ENCODE measurements around the gene ADARB2.
"Not testable (repeated sequence)": the region's sequence is repeated elsewhere in the genome, so short reads cannot be mapped to it uniquely, and the experiment has no call there.

ADARB2 gene

DNA sequence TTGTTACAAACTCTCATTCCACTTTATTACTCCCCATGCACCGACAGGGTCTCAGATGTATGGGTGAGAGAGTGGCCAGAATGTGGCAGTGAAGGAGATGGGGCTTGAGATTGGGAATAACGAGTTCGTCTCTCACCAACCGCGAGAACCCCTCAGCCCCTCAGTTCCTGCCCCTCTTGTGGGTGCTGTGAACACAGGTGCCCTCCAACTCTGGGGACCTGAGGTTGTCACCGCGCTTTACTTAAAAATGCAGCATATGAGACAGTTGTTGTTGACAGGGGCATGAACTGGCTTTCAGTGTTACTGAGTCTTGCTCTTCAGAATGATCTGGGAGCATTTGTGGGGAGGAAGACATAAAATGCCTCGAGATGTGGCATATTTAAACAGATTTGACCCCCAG lies 391.1 kb downstream of the ADARB2 start:
- DNase-seq (ENCODE audit: low spot score): no peak
- in situ Hi-C loops (cut with MboI; ENCODE audit: low pct_unique_long_range_greater_than_20kb, low sequenced_read_pairs, unreplicated experiment): no loop called here
- TF ChIP-seq, protein P1, sequence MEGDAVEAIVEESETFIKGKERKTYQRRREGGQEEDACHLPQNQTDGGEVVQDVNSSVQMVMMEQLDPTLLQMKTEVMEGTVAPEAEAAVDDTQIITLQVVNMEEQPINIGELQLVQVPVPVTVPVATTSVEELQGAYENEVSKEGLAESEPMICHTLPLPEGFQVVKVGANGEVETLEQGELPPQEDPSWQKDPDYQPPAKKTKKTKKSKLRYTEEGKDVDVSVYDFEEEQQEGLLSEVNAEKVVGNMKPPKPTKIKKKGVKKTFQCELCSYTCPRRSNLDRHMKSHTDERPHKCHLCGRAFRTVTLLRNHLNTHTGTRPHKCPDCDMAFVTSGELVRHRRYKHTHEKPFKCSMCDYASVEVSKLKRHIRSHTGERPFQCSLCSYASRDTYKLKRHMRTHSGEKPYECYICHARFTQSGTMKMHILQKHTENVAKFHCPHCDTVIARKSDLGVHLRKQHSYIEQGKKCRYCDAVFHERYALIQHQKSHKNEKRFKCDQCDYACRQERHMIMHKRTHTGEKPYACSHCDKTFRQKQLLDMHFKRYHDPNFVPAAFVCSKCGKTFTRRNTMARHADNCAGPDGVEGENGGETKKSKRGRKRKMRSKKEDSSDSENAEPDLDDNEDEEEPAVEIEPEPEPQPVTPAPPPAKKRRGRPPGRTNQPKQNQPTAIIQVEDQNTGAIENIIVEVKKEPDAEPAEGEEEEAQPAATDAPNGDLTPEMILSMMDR (IDR thresholded peaks at IDR 0.05; ENCODE audit: extremely low read depth, insufficient read depth, missing control alignments): no peak

DNA sequence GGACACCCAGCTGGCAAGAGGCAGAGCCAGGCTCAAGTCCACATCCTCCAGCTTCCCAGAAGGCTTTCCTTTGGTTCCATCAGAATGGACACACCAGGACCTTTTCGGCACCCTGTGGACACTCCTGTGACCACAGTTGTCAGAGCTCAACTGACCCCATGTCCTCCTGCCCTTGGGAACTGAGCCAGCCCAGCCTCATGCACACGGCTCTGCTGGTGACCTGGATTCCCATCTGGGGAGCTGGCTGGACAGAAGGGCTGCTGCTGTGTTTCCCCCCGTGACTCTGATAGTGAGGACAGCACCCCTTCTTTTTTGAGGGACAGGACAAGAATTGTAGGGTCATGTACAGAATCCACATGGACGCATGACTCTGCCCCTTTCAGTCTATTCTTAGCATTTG lies 392.0 kb downstream of the ADARB2 start:
- in situ Hi-C loops (cut with MboI; ENCODE audit: low pct_unique_long_range_greater_than_20kb, low sequenced_read_pairs, unreplicated experiment): no loop called here
- DNase-seq (ENCODE audit: low spot score): no peak
- TF ChIP-seq, protein P1 (IDR thresholded peaks at IDR 0.05; ENCODE audit: extremely low read depth, insufficient read depth, missing control alignments): no peak

DNA sequence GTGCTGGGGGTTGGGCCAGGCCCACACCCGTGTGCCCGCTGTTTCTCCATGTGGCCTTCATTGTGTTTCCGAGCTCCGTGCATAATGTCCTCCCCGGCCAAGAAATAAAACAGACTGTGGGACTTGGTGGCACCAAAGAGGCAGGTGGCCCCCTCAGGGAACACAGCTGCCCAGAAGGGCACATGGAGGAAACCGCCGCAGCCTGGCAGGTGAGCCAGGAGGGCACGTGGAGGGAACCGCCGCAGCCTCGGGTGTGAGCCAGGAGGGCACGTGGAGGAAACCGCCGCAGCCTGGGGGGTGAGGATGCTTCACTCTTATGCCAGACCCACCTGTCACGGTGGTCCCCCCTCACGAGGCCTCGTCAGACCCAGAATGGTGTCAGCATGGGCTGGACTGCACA lies 392.5 kb downstream of the ADARB2 start:
- no peak for DNase-seq (ENCODE audit: low spot score)

DNA sequence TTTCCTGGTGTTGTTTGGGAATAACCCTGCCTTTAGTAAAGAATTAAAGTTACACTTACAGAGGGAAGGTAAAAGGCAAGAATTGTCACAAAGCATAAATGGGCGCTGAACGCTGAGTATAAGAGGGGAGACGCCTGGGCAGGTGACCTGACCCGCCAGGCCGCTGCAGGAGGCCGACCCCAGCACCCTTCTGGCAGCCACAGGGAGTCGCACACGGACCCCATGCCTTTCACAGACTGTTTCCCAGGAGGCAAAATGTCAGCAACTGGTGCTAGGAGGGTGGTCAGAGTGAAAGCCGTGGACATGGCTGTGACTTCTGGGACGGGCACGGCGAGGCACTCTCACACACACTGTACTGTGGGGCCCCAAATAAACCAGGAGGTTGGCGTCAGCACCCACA lies 392.9 kb downstream of the ADARB2 start:
- TF ChIP-seq, protein P1 (IDR thresholded peaks at IDR 0.05; ENCODE audit: extremely low read depth, insufficient read depth, missing control alignments): no peak
- no peak for DNase-seq (ENCODE audit: low spot score)

More for the DNA sequence above, 392.5 kb downstream of the ADARB2 start:
- in situ Hi-C loops (cut with MboI; ENCODE audit: low pct_unique_long_range_greater_than_20kb, low sequenced_read_pairs, unreplicated experiment): no loop called here
- TF ChIP-seq, protein P1 (IDR thresholded peaks at IDR 0.05; ENCODE audit: extremely low read depth, insufficient read depth, missing control alignments): no peak

DNA sequence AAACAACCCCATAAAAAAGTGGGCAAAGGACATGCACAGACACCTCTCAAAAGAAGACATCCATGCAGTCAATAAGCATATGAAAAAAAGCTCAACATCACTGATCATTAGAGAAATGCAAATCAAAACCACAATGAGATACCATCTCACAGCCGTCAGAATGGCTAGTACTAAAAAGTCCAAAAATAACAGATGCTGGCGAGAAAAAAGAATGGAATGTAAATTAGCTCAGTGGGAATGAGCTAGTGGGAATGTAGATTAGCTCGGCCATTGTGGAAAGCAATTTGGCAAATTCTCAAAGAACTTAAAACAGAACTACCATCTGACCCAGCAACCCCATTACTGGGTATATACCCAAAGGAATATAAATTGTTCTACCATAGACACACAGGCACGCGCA lies 394.1 kb downstream of the ADARB2 start:
- DNase-seq (ENCODE audit: low spot score): no peak
- in situ Hi-C loops (cut with MboI; ENCODE audit: low pct_unique_long_range_greater_than_20kb, low sequenced_read_pairs, unreplicated experiment): no loop called here
- TF ChIP-seq, protein P1 (IDR thresholded peaks at IDR 0.05; ENCODE audit: extremely low read depth, insufficient read depth, missing control alignments): no peak

More for the DNA sequence above, 392.9 kb downstream of the ADARB2 start:
- in situ Hi-C loops (cut with MboI; ENCODE audit: low pct_unique_long_range_greater_than_20kb, low sequenced_read_pairs, unreplicated experiment): no loop called here

DNA sequence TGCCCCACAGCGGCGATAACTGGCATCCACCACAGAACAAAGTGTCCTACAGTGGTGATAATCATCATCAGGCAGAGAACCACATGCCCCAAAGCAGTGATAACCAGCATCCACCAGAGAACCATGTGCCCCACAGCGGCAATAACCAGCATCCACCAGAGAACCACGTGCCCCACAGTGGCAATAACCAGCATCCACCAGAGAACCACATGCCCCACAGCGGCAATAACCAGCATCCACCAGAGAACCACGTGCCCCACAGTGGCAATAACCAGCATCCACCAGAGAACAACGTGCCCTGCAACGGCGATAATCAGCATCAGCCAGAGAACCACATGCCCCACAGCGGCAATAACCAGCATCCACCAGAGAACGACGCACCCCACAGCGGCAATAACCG lies 396.3 kb downstream of the ADARB2 start:
- in situ Hi-C loops (cut with MboI; ENCODE audit: low pct_unique_long_range_greater_than_20kb, low sequenced_read_pairs, unreplicated experiment); DNase-seq (ENCODE audit: low spot score): not testable (repeated sequence)

DNA sequence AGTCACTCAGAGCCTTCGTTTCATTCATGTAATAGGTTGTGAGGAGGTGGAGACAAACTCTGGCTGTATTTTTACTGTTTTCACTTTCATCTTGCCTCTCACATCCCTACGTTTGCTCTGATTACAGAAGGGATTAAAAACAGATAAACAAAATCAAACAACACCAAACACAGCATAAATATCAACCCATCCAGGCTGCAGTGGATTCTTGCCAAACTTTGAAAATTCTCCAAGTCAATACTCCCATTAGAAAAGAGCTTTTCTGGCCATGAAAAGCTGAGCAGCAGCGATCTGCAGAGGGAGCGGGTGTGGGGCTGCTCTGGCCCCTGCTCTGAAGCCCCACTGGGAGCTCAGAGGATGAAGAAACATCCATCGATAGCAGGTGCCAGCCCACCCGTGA lies 397.9 kb downstream of the ADARB2 start:
- TF ChIP-seq, protein P1 (IDR thresholded peaks at IDR 0.05; ENCODE audit: extremely low read depth, insufficient read depth, missing control alignments): no peak
- in situ Hi-C loops (cut with MboI; ENCODE audit: low pct_unique_long_range_greater_than_20kb, low sequenced_read_pairs, unreplicated experiment): no loop called here
- DNase-seq (ENCODE audit: low spot score): no peak
